Ishikawa (cell line): ENCODE results near the gene FIGNL1.

Experiments
- CEBPB ChIP-seq: IDR thresholded peaks from 2 replicates; pipeline ENCODE4 v1.6.1; 2012
- MAX ChIP-seq: IDR thresholded peaks from 2 replicates; pipeline ENCODE4 v1.6.1; 2012
- YY1 ChIP-seq: IDR thresholded peaks from 2 replicates; pipeline ENCODE4 v1.6.1; 2012; ENCODE audit warnings: low read depth

- no peak for TF ChIP-seq CEBPB
- TF ChIP-seq YY1: no peak
- TF ChIP-seq MAX: no peak
Measured at GRCh38 chr7:50450590-50451032, 461 bp upstream of the FIGNL1 start.
